Effector memory CD8-positive, alpha-beta T cell (primary cell): ENCODE results near the gene DAAM2.

Source experiments
- ATAC-seq: fragments of 150-1000 bp; cut with Tn5 transposase; replicated peaks from 2 replicates; pipeline ENCODE4 v1.10.0; 2021; ENCODE audit warnings: mild to moderate bottlenecking, moderate library complexity
- DNase-seq, 3 experiments: peaks; one replicate each; pipeline ENCODE4 v3.0.0; 2021
- H3K27ac Mint-ChIP-seq, 2 donors: one replicate each; pipeline ENCODE4 v1.8.0; 2022; ENCODE audit warnings: mild to moderate bottlenecking in 2 of 2, mixed read lengths in 2 of 2, moderate library complexity in 2 of 2
- H3K27me3 Mint-ChIP-seq, 2 donors: one replicate each; pipeline ENCODE4 v1.8.0; 2022; ENCODE audit warnings: mixed read lengths in 2 of 2
- H3K36me3 Mint-ChIP-seq: one replicate; pipeline ENCODE4 v1.8.0; 2022; ENCODE audit warnings: mild to moderate bottlenecking, moderate library complexity, mixed read lengths; ENCODE audit not compliant: insufficient read depth
- H3K4me1 Mint-ChIP-seq, 2 donors: one replicate each; pipeline ENCODE4 v1.8.0; 2022; ENCODE audit warnings: low read depth in 2 of 2, mixed read lengths in 2 of 2
- H3K4me3 Mint-ChIP-seq, 2 donors: one replicate each; pipeline ENCODE4 v1.8.0; 2022; ENCODE audit warnings: mild to moderate bottlenecking in 2 of 2, mixed read lengths in 2 of 2, moderate library complexity in 2 of 2
- H3K9me3 Mint-ChIP-seq, 2 donors: one replicate each; pipeline ENCODE4 v1.8.0; 2022; ENCODE audit warnings: mixed read lengths in 2 of 2

DAAM2 gene

GRCh38 chr6:39934131-39934757, 142.1 kb downstream of the DAAM2 start, which contains the start of gene MOCS1:
Gene MOCS1, minus strand, starts transcription at chr6:39934462. Its CDS starts 45 bp downstream, at chr6:39934417.
- peak; percentile 52 for ATAC-seq

GRCh38 chr6:39935241-39935640, 143.1 kb downstream of the DAAM2 start:
- no peak overlapping the region for H3K27ac Mint-ChIP-seq

More at GRCh38 chr6:39934131-39934757, 142.1 kb downstream of the DAAM2 start, which contains the start of gene MOCS1:
- Mint-ChIP-seq H3K4me1 (peaks cover 3 to 5% of the 10 kb centered on the region in 2 donors), H3K27me3 (peaks cover 44 to 61% of the 10 kb centered on the region in 2 donors), H3K36me3 (no peaks in the 10 kb centered on the region), H3K4me3 (peak within 1 kb of the TSS; percentile 64 to 69), H3K9me3 (no peaks in the 10 kb centered on the region), H3K27ac (peak within 1 kb of the TSS; percentile 32 to 80)
- no peak for DNase-seq

GRCh38 chr6:39936857-39937256, 144.7 kb downstream of the DAAM2 start:
- H3K4me3 Mint-ChIP-seq: no peak overlapping the region

More at GRCh38 chr6:39935241-39935640, 143.1 kb downstream of the DAAM2 start:
- ATAC-seq: no peak
- peaks cover 44 to 60% of the 10 kb centered on the region in 2 donors for H3K27me3 Mint-ChIP-seq
- H3K36me3 Mint-ChIP-seq: no peaks in the 10 kb centered on the region
- H3K4me3 Mint-ChIP-seq: no peak overlapping the region
- peaks cover 3 to 5% of the 10 kb centered on the region in 2 donors for H3K4me1 Mint-ChIP-seq
- no peak for DNase-seq
- H3K9me3 Mint-ChIP-seq: no peaks in the 10 kb centered on the region

GRCh38 chr6:39937686-39938333, 145.6 kb downstream of the DAAM2 start:
- ATAC-seq: no peak
- H3K9me3 Mint-ChIP-seq: no peaks in the 10 kb centered on the region
- H3K36me3 Mint-ChIP-seq: no peaks in the 10 kb centered on the region
- DNase-seq: no peak
- H3K27ac Mint-ChIP-seq: no peak overlapping the region
- peaks cover 3 to 5% of the 10 kb centered on the region in 2 donors for H3K4me1 Mint-ChIP-seq
- H3K4me3 Mint-ChIP-seq: no peak overlapping the region
- H3K27me3 Mint-ChIP-seq: peaks cover 34 to 45% of the 10 kb centered on the region in 2 donors

More at GRCh38 chr6:39936857-39937256, 144.7 kb downstream of the DAAM2 start:
- Mint-ChIP-seq H3K9me3 (no peaks in the 10 kb centered on the region), H3K27me3 (peaks cover 39 to 55% of the 10 kb centered on the region in 2 donors), H3K4me1 (peaks cover 3 to 5% of the 10 kb centered on the region in 2 donors), H3K36me3 (no peaks in the 10 kb centered on the region), H3K27ac (no peak overlapping the region)
- no peak for ATAC-seq
- DNase-seq: no peak

GRCh38 chr6:39938773-39939654, 146.8 kb downstream of the DAAM2 start:
- ATAC-seq (no peak), DNase-seq (no peak)
- peaks cover 0 to under 1% of the 10 kb centered on the region in 2 donors for H3K4me1 Mint-ChIP-seq
- peaks cover 24 to 33% of the 10 kb centered on the region in 2 donors for H3K27me3 Mint-ChIP-seq
- H3K36me3 Mint-ChIP-seq: no peaks in the 10 kb centered on the region
- no peak overlapping the region for H3K27ac Mint-ChIP-seq
- no peak overlapping the region for H3K4me3 Mint-ChIP-seq
- no peaks in the 10 kb centered on the region for H3K9me3 Mint-ChIP-seq

- H3K9me3 Mint-ChIP-seq: no peaks in the 10 kb centered on the region
- H3K4me1 Mint-ChIP-seq: no peaks in the 10 kb centered on the region
- no peaks in the 10 kb centered on the region for H3K36me3 Mint-ChIP-seq
- ATAC-seq (no peak), DNase-seq (no peak)
- peaks cover 15 to 19% of the 10 kb centered on the region in 2 donors for H3K27me3 Mint-ChIP-seq
- no peak overlapping the region for H3K27ac Mint-ChIP-seq
- H3K4me3 Mint-ChIP-seq: no peak overlapping the region
Measured at GRCh38 chr6:39941138-39941537, 149.0 kb downstream of the DAAM2 start.

GRCh38 chr6:39941820-39942219, 149.6 kb downstream of the DAAM2 start:
- ATAC-seq: no peak
- no peaks in the 10 kb centered on the region for H3K4me1 Mint-ChIP-seq
- H3K36me3 Mint-ChIP-seq: no peaks in the 10 kb centered on the region
- no peak overlapping the region for H3K4me3 Mint-ChIP-seq
- H3K27ac Mint-ChIP-seq: no peak overlapping the region
- DNase-seq: no peak
- peaks cover 10 to 25% of the 10 kb centered on the region in 2 donors for H3K27me3 Mint-ChIP-seq
- no peaks in the 10 kb centered on the region for H3K9me3 Mint-ChIP-seq

- DNase-seq (no peak), ATAC-seq (no peak)
- Mint-ChIP-seq H3K9me3 (no peaks in the 10 kb centered on the region), H3K36me3 (no peaks in the 10 kb centered on the region), H3K27me3 (peaks cover 0 to 16% of the 10 kb centered on the region in 2 donors), H3K4me3 (no peak overlapping the region), H3K27ac (no peak overlapping the region), H3K4me1 (no peaks in the 10 kb centered on the region)
Measured at GRCh38 chr6:39942903-39943580, 150.9 kb downstream of the DAAM2 start.

- Mint-ChIP-seq H3K4me1 (no peaks in the 10 kb centered on the region), H3K27ac (no peak overlapping the region), H3K4me3 (no peak overlapping the region), H3K36me3 (no peaks in the 10 kb centered on the region), H3K9me3 (no peaks in the 10 kb centered on the region), H3K27me3 (peaks cover 0 to 9% of the 10 kb centered on the region in 2 donors)
- no peak for DNase-seq
- ATAC-seq: no peak
Measured at GRCh38 chr6:39945626-39946025, 153.4 kb downstream of the DAAM2 start.

- Mint-ChIP-seq H3K9me3 (no peaks in the 10 kb centered on the region), H3K4me3 (no peak overlapping the region), H3K4me1 (no peaks in the 10 kb centered on the region), H3K27ac (no peak overlapping the region), H3K36me3 (no peaks in the 10 kb centered on the region), H3K27me3 (peaks cover 0 to 9% of the 10 kb centered on the region in 2 donors)
- ATAC-seq (no peak), DNase-seq (no peak)
Measured at GRCh38 chr6:39947611-39948068, 155.5 kb downstream of the DAAM2 start.

- no peak overlapping the region for H3K27ac Mint-ChIP-seq
- H3K4me1 Mint-ChIP-seq: no peaks in the 10 kb centered on the region
- H3K9me3 Mint-ChIP-seq: no peaks in the 10 kb centered on the region
- H3K4me3 Mint-ChIP-seq: no peak overlapping the region
- H3K36me3 Mint-ChIP-seq: no peaks in the 10 kb centered on the region
- DNase-seq: no peak
- no peak for ATAC-seq
- H3K27me3 Mint-ChIP-seq: peaks cover 0 to 9% of the 10 kb centered on the region in 2 donors
Measured at GRCh38 chr6:39948199-39948791, 156.1 kb downstream of the DAAM2 start.

- ATAC-seq (no peak), DNase-seq (no peak)
- no peaks in the 10 kb centered on the region for H3K9me3 Mint-ChIP-seq
- H3K27me3 Mint-ChIP-seq: peaks cover 2 to 9% of the 10 kb centered on the region in 2 donors
- H3K4me3 Mint-ChIP-seq: no peak overlapping the region
- no peaks in the 10 kb centered on the region for H3K4me1 Mint-ChIP-seq
- H3K36me3 Mint-ChIP-seq: no peaks in the 10 kb centered on the region
- H3K27ac Mint-ChIP-seq: no peak overlapping the region
Measured at GRCh38 chr6:39950125-39950720, 158.0 kb downstream of the DAAM2 start.
